Kasumi-1 (cell line): ENCODE results near the gene DCC.

Source experiments
- DNase-seq, 2 experiments: peaks; one replicate each; lab custom pipeline; 2025; lab: John Stamatoyannopoulos, UW

The DCC gene

GRCh38 chr18:52598921-52599320 is 258.9 kb downstream of the DCC start:
- DNase-seq, result no peak

- DNase-seq, result no peak
Measured at GRCh38 chr18:52602820-52603219, 262.8 kb downstream of the DCC start.

GRCh38 chr18:52605345-52605744 is 265.3 kb downstream of the DCC start:
- no peak for DNase-seq

- DNase-seq, result no peak
Measured at GRCh38 chr18:52607985-52608384, 268.0 kb downstream of the DCC start.

GRCh38 chr18:52610451-52611115 is 270.6 kb downstream of the DCC start:
- DNase-seq, result no peak

GRCh38 chr18:52612406-52612805 is 272.4 kb downstream of the DCC start:
- DNase-seq, result no peak

- DNase-seq, result no peak
Measured at GRCh38 chr18:52615321-52615720, 275.3 kb downstream of the DCC start.

- no peak for DNase-seq
Measured at GRCh38 chr18:52615943-52616342, 275.9 kb downstream of the DCC start.

GRCh38 chr18:52617931-52618330 is 277.9 kb downstream of the DCC start:
- no peak for DNase-seq

- no peak for DNase-seq
Measured at GRCh38 chr18:52620926-52621439, 281.0 kb downstream of the DCC start.

- no peak for DNase-seq
Measured at GRCh38 chr18:52624702-52625101, 284.7 kb downstream of the DCC start.

- DNase-seq, result no peak
Measured at GRCh38 chr18:52636536-52636935, 296.5 kb downstream of the DCC start.

GRCh38 chr18:52648201-52648600 is 308.2 kb downstream of the DCC start:
- no peak for DNase-seq

- DNase-seq, result no peak
Measured at GRCh38 chr18:52652391-52652790, 312.4 kb downstream of the DCC start.

- no peak for DNase-seq
Measured at GRCh38 chr18:52657043-52657805, 317.2 kb downstream of the DCC start.

GRCh38 chr18:52667463-52668065 is 327.6 kb downstream of the DCC start:
- DNase-seq, result no peak

- DNase-seq, result peak; percentile 25 to 42
Measured at GRCh38 chr18:52670896-52671295, 330.9 kb downstream of the DCC start.

- no peak for DNase-seq
Measured at GRCh38 chr18:52678034-52678433, 338.0 kb downstream of the DCC start.

- DNase-seq, result no peak
Measured at GRCh38 chr18:52678551-52678950, 338.6 kb downstream of the DCC start.

- DNase-seq, result no peak
Measured at GRCh38 chr18:52679354-52679753, 339.4 kb downstream of the DCC start.

- DNase-seq, result no peak
Measured at GRCh38 chr18:52682260-52682659, 342.3 kb downstream of the DCC start.

- no peak for DNase-seq
Measured at GRCh38 chr18:52685316-52685715, 345.3 kb downstream of the DCC start.

- DNase-seq, result no peak
Measured at GRCh38 chr18:52691841-52692240, 351.8 kb downstream of the DCC start.
